Measurements from ENCODE around the gene USH1C. TPM values are rescaled to one million over a fixed set of nuclear protein-coding genes. Genes with fewer than 3 reads are reported as not detected.

Gene USH1C
- total and polyA plus RNA-seq, 8 donors, result 3.5 to 44.3 (median 8.6) TPM

- 84 to 87% methylated on average over 8 of the region's 8 CpGs for WGBS, 2 donors
- ATAC-seq, result no peak
- H3K27me3 ChIP-seq, result no peaks in the 10 kb centered on the region
- FAIRE-seq, result no peak
- no peaks in the 10 kb centered on the region for H3K36me3 ChIP-seq
- TF ChIP-seq CTCF (IDR thresholded peaks at IDR 0.05), result no peak
- intact Hi-C loops (cut with DNase I), result no loop called here
- no peaks in the 10 kb centered on the region for H3K9me3 ChIP-seq
- no peak overlapping the region for H3K27ac ChIP-seq
- H3K4me3 ChIP-seq, result no peak overlapping the region
- H3K4me1 ChIP-seq, result no peaks in the 10 kb centered on the region
- DNase-seq, result no peak
Observed at GRCh38 chr11:17449158-17449557, 95.1 kb downstream of the USH1C start.

GRCh38 chr11:17446482-17446881 is 97.7 kb downstream of the USH1C start:
- no peak for TF ChIP-seq CTCF (IDR thresholded peaks at IDR 0.05)
- FAIRE-seq, result no peak
- WGBS, 2 donors, result 83 to 89% methylated on average over 2 of the region's 2 CpGs

GRCh38 chr11:17445240-17445795 is 98.9 kb downstream of the USH1C start:
- Histone ChIP-seq H3K36me3 (no peaks in the 10 kb centered on the region), H3K27me3 (no peaks in the 10 kb centered on the region), H3K9me3 (no peaks in the 10 kb centered on the region), H3K27ac (no peak overlapping the region), H3K4me3 (no peak overlapping the region), H3K4me1 (no peaks in the 10 kb centered on the region)
- 75 to 77% methylated on average over 5 of the region's 5 CpGs for WGBS, 2 donors
- TF ChIP-seq CTCF (IDR thresholded peaks at IDR 0.05), result no peak
- no peak for ATAC-seq
- DNase-seq, result no peak
- FAIRE-seq, result no peak
- intact Hi-C loops (cut with DNase I), result no loop called here

More at GRCh38 chr11:17446482-17446881, 97.7 kb downstream of the USH1C start:
- Histone ChIP-seq H3K9me3 (no peaks in the 10 kb centered on the region), H3K36me3 (no peaks in the 10 kb centered on the region), H3K27ac (no peak overlapping the region), H3K4me3 (no peak overlapping the region), H3K4me1 (no peaks in the 10 kb centered on the region), H3K27me3 (no peaks in the 10 kb centered on the region)
- DNase-seq (no peak), ATAC-seq (no peak)
- intact Hi-C loops (cut with DNase I), result no loop called here

- Histone ChIP-seq H3K9me3 (no peaks in the 10 kb centered on the region), H3K4me3 (no peak overlapping the region), H3K4me1 (no peaks in the 10 kb centered on the region), H3K27ac (no peak overlapping the region), H3K27me3 (no peaks in the 10 kb centered on the region), H3K36me3 (no peaks in the 10 kb centered on the region)
- intact Hi-C loops (cut with DNase I), result no loop called here
- WGBS, 2 donors, result 85 to 88% methylated on average over 2 of the region's 2 CpGs
- no peak for FAIRE-seq
- ATAC-seq, result no peak
- DNase-seq, result no peak
- TF ChIP-seq CTCF (IDR thresholded peaks at IDR 0.05), result no peak
Observed at GRCh38 chr11:17443926-17444690, 100.1 kb downstream of the USH1C start.

Other genes with a start within 250 kb of the USH1C start
- gene NCR3LG1, start 192.6 kb downstream of the USH1C start, total RNA-seq, result 1 to 10 TPM in 4 of 6 donors, under 1 TPM in 2; 0.83 to 1.6 (median 1.1) TPM
- under 1 TPM; 0.42 to 0.85 TPM for gene NCR3LG1, start 192.6 kb downstream of the USH1C start, polyA plus RNA-seq
- 10 to 100 TPM in 4 of 6 donors, 1 to 10 TPM in 2; 5.0 to 12.4 (median 11.1) TPM for gene KCNJ11, start 155.8 kb downstream of the USH1C start, total RNA-seq
- gene KCNJ11, start 155.8 kb downstream of the USH1C start, polyA plus RNA-seq, result 10 to 100 TPM in 1 of 2 donors, 1 to 10 TPM in 1; 9.9 to 17.7 TPM
- gene ABCC8, start 67.6 kb downstream of the USH1C start, total RNA-seq, result 10 to 100 TPM; 14.9 to 77.3 (median 38.4) TPM
- 100 to 1,000 TPM; 196 to 917 TPM for gene ABCC8, start 67.6 kb downstream of the USH1C start, polyA plus RNA-seq
- not detected for gene OTOG, start 2.8 kb upstream of the USH1C start, total RNA-seq
- not detected for gene OTOG, start 2.8 kb upstream of the USH1C start, polyA plus RNA-seq
- not detected for gene MYOD1, start 175.2 kb upstream of the USH1C start, total RNA-seq
- not detected for gene MYOD1, start 175.2 kb upstream of the USH1C start, polyA plus RNA-seq
- gene KCNC1, start 190.4 kb upstream of the USH1C start, total RNA-seq, result under 1 TPM; 0.05 to 0.61 (median 0.18) TPM
- under 1 TPM; 0.49 to 0.82 TPM for gene KCNC1, start 190.4 kb upstream of the USH1C start, polyA plus RNA-seq